Heart left ventricle (tissue), 13 donors: ENCODE results near the gene FGF8.

ENCODE experiments used
- POLR2A ChIP-seq, 2 donors: fragments of 450-650 bp; IDR thresholded peaks; one replicate each; pipeline ENCODE4 v1.6.1; 2017; ENCODE audit warnings: antibody characterized with exemption in 2 of 2, mild to moderate bottlenecking in 2 of 2, moderate library complexity in 2 of 2
- TF ChIP-seq, protein P1 (sequence below), 12 donors: fragments of 200-600 bp; sonication (generic) in 4 of 12; IDR thresholded peaks; one replicate each; pipeline versions ENCODE4 v1.5.0 to v1.8.0; 2018 to 2022; ENCODE audit warnings: antibody characterized with exemption in 12 of 12, mild to moderate bottlenecking in 5 of 12
- donor health status: ischemic (EF 13 %, LVEDD 7.1; RV severe dilation, severe dysfunction).
- donor health status: DM: no; HTN: yes; CAD: no.
- donor health status: DM: no; HTN: no; CAD: no.
- donor health status: ischemic (EF 25% LVEDD 6.9; RV normal size, moderate dysfunction).
- donor health status: ischemic (EF 25% LVEDD 5.7; RV mildly dilated, moderate dysfunction).
- donor health status: ischemic (EF 35%, LVEDD 5.7; RV mildly dilated, moderate dysfunction).
- donor health status: nonischemic (EF 11% LVEDD 7.7; RV severe dilation, severe dysfunction).
- donor health status: DM: yes; HTN: yes; CAD: no.
- donor health status: PGD.
- donor health status: ischemic (EF 29% LVEDD 5.4; RV normal size, mild dysfunction).
- donor health status: nonischemic (EF 23%, LVEDD 6.1; RV moderate dilation, normal function).

DNA sequence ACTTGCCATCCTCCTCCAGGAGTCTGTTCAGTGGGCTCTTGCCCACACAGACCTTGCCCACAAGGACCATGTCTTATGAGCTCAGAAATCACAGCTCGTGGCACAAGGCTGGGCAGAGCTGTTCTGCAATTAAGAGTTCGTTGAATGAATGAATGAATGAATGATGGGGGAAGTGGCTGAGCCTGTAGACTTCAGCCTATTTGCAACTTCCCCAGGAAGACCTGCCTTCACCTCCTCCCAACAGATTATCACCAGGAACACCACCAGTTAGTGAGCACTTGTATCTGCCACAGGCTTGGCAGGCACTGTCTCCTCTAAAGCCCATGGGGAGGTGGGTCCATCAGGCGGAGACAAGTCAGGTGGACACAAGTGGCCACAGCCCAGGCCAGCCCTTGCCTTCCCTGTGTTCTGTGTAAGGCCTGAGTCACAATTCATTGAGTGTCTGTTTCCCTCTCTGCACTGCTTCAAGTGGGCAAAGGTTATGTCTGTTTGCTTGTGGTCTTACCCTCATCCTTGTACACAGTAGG, 1.8 kb upstream of the FGF8 start:
- TF ChIP-seq, protein P1, sequence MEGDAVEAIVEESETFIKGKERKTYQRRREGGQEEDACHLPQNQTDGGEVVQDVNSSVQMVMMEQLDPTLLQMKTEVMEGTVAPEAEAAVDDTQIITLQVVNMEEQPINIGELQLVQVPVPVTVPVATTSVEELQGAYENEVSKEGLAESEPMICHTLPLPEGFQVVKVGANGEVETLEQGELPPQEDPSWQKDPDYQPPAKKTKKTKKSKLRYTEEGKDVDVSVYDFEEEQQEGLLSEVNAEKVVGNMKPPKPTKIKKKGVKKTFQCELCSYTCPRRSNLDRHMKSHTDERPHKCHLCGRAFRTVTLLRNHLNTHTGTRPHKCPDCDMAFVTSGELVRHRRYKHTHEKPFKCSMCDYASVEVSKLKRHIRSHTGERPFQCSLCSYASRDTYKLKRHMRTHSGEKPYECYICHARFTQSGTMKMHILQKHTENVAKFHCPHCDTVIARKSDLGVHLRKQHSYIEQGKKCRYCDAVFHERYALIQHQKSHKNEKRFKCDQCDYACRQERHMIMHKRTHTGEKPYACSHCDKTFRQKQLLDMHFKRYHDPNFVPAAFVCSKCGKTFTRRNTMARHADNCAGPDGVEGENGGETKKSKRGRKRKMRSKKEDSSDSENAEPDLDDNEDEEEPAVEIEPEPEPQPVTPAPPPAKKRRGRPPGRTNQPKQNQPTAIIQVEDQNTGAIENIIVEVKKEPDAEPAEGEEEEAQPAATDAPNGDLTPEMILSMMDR (IDR thresholded peaks at IDR 0.05): no peak
- no peak for TF ChIP-seq POLR2A (IDR thresholded peaks at IDR 0.05)
